PC-9 (cell line): ENCODE measurements around the gene KCNJ6. TPM values are rescaled to one million over a fixed set of nuclear protein-coding genes. Genes with fewer than 3 reads are reported as not detected.

Experiments used
- BruUV-seq: library from RNA; stranded (reverse); fragments of 400-500 nt; replicated peaks from 2 replicates; lab custom pipeline; 2021; lab: Mats Ljungman, UMichigan
- CTCF ChIA-PET: fragments of 300-600 bp; sonication (Branson Sonifier 250); formaldehyde crosslinking; loops from one replicate; lab custom pipeline; 2022; ENCODE audit warnings: antibody characterized with exemption; lab: Charles Lee
- POLR2A ChIA-PET: fragments of 300-600 bp; sonication (Branson Sonifier 250); formaldehyde crosslinking; loops from one replicate; lab custom pipeline; 2022; ENCODE audit warnings: antibody characterized with exemption; ENCODE audit not compliant: unreplicated experiment; lab: Charles Lee
- DNase-seq, 2 experiments: peaks; one replicate each; pipeline versions ENCODE4 v3.0.0 to v3.0.0-alpha.2; 2015 to 2022; ENCODE audit warnings: mixed read lengths in 1 of 2
- H2AFZ ChIP-seq: fragments of 200-600 bp; sonication (generic); 2 replicates; pipeline ENCODE4 v1.8.1; 2017; ENCODE audit warnings: antibody characterized with exemption
- H3F3A ChIP-seq: fragments of 200-600 bp; sonication (generic); 2 replicates; pipeline ENCODE4 v1.8.1; 2017; ENCODE audit warnings: antibody characterized with exemption, mild to moderate bottlenecking, low read depth; ENCODE audit not compliant: insufficient read depth
- H3K27ac ChIP-seq: fragments of 200-600 bp; sonication (generic); 2 replicates; pipeline ENCODE4 v1.6.1; 2016; ENCODE audit warnings: mixed run types
- H3K27me3 ChIP-seq: fragments of 200-600 bp; sonication (generic); 2 replicates; pipeline ENCODE4 v1.6.1; 2016; ENCODE audit warnings: low read depth, mixed run types; ENCODE audit not compliant: insufficient read depth
- H3K36me3 ChIP-seq: fragments of 200-600 bp; sonication (generic); 2 replicates; pipeline ENCODE4 v1.6.1; 2016; ENCODE audit warnings: low read depth, mixed run types
- H3K4me1 ChIP-seq: fragments of 200-600 bp; sonication (generic); replicated peaks from 2 replicates; pipeline ENCODE4 v1.6.1; 2016; ENCODE audit warnings: mixed run types; ENCODE audit not compliant: insufficient read depth
- H3K4me2 ChIP-seq: fragments of 200-600 bp; sonication (generic); 2 replicates; pipeline ENCODE4 v1.6.1; 2017; ENCODE audit warnings: mixed run types
- H3K4me3 ChIP-seq: fragments of 200-600 bp; sonication (generic); 2 replicates; pipeline ENCODE4 v1.6.1; 2016; ENCODE audit warnings: mixed run types
- H3K79me2 ChIP-seq: fragments of 200-600 bp; sonication (generic); 2 replicates; pipeline ENCODE4 v1.6.1; 2017; ENCODE audit warnings: low read depth, mixed run types
- H3K9me2 ChIP-seq: fragments of 200-600 bp; sonication (generic); 2 replicates; pipeline ENCODE4 v1.8.1; 2017; ENCODE audit warnings: mild to moderate bottlenecking; ENCODE audit not compliant: insufficient read depth
- H3K9me3 ChIP-seq: fragments of 200-600 bp; sonication (generic); 2 replicates; pipeline ENCODE4 v1.8.1; 2016; ENCODE audit warnings: low read depth; ENCODE audit not compliant: insufficient read depth
- H4K20me1 ChIP-seq: fragments of 200-600 bp; sonication (generic); 2 replicates; pipeline ENCODE4 v1.8.1; 2017; ENCODE audit not compliant: insufficient read depth
- CTCF ChIP-seq: fragments of 200-600 bp; sonication (generic); conservative IDR thresholded peaks from 2 replicates; pipeline ENCODE4 v1.6.1; 2017; ENCODE audit warnings: mixed run types, antibody characterized with exemption, mild to moderate bottlenecking, moderate library complexity
- EZH2 ChIP-seq: fragments of 200-600 bp; sonication (generic); IDR thresholded peaks from 2 replicates; pipeline ENCODE4 v1.8.0; 2017; ENCODE audit warnings: antibody characterized with exemption, low read depth
- intact Hi-C: fragments of 100-400 bp; cut with micrococcal nuclease; formaldehyde crosslinking; loops from one replicate; pipeline ENCODE4 v1.10.0; 2022; ENCODE audit not compliant: unreplicated experiment
- total RNA-seq: library from RNA; stranded (reverse); gene quantifications from 2 replicates; pipeline ENCODE4 v1.2.3, GENCODE V29; 2021

KCNJ6 gene
- total RNA-seq, 1 experiment from 2014 or later = not detected

- Histone ChIP-seq H3K79me2 (no peaks in the 10 kb centered on the region), H3K9me3 (peaks cover 2% of the 10 kb centered on the region; the same call in 1 of the 2 replicates), H4K20me1 (no peaks in the 10 kb centered on the region), H2AFZ (no peak overlapping the region), H3K36me3 (no peaks in the 10 kb centered on the region), H3K4me1 (peaks cover 12% of the 10 kb centered on the region), H3K27me3 (no peaks in the 10 kb centered on the region), H3K4me3 (no peak overlapping the region), H3K27ac (no peak overlapping the region), H3K9me2 (no peaks in the 10 kb centered on the region), H3K4me2 (no peak overlapping the region), H3F3A (no peaks in the 10 kb centered on the region)
- no peak for DNase-seq
- CTCF ChIA-PET = no interaction called here
- TF ChIP-seq CTCF = no peak
- no peak for TF ChIP-seq EZH2
- no TSS peak for BruUV-seq
- intact Hi-C loops = no loop called here
- POLR2A ChIA-PET = no interaction called here
These were observed 285.4 kb downstream of the KCNJ6 start for GRCh38 chr21:37630872-37631271.

GRCh38 chr21:37628362-37628761, 287.9 kb downstream of the KCNJ6 start:
- Histone ChIP-seq H2AFZ (no peak overlapping the region), H3F3A (no peaks in the 10 kb centered on the region), H3K9me3 (peaks cover 2% of the 10 kb centered on the region; the same call in 1 of the 2 replicates), H3K27me3 (no peaks in the 10 kb centered on the region), H4K20me1 (no peaks in the 10 kb centered on the region), H3K79me2 (no peaks in the 10 kb centered on the region), H3K4me1 (peaks cover 9% of the 10 kb centered on the region; the same call in 1 of the 2 replicates), H3K9me2 (no peaks in the 10 kb centered on the region), H3K27ac (no peak overlapping the region), H3K4me3 (no peak overlapping the region), H3K36me3 (no peaks in the 10 kb centered on the region), H3K4me2 (no peak overlapping the region)
- intact Hi-C loops = no loop called here
- no peak for DNase-seq
- ChIA-PET POLR2A (interaction anchor here (0.6 kb wide), 1 partner anchor 112 kb away, joined by 18 read pairs; no protein-coding TSS in a partner anchor), CTCF (no interaction called here)
- TF ChIP-seq EZH2 = no peak
- TF ChIP-seq CTCF = no peak
- BruUV-seq = no TSS peak

- DNase-seq = no peak
- Histone ChIP-seq H3K4me1 (peaks cover 9% of the 10 kb centered on the region; the same call in 1 of the 2 replicates), H3K4me2 (no peak overlapping the region), H4K20me1 (no peaks in the 10 kb centered on the region), H3F3A (no peaks in the 10 kb centered on the region), H3K4me3 (no peak overlapping the region), H2AFZ (no peak overlapping the region), H3K36me3 (no peaks in the 10 kb centered on the region), H3K9me3 (no peaks in the 10 kb centered on the region), H3K27ac (no peak overlapping the region), H3K27me3 (no peaks in the 10 kb centered on the region), H3K79me2 (no peaks in the 10 kb centered on the region), H3K9me2 (no peaks in the 10 kb centered on the region)
- TF ChIP-seq EZH2 (no peak), CTCF (no peak)
- ChIA-PET CTCF (no interaction called here), POLR2A (no interaction called here)
- intact Hi-C loops = no loop called here
- BruUV-seq = no TSS peak
These were observed 288.7 kb downstream of the KCNJ6 start for GRCh38 chr21:37627561-37627960.
